Measurements from ENCODE around the gene PARK7. TPM values are rescaled to one million over a fixed set of nuclear protein-coding genes. Genes with fewer than 3 reads are reported as not detected.

The PARK7 gene
- total RNA-seq, 1 donor from 2014 or later, result 187 TPM

- no peak overlapping the region for H3K4me3 ChIP-seq
- H3K4me1 ChIP-seq, result peaks cover 22% of the 10 kb centered on the region
- ATAC-seq (no peak), DNase-seq (no peak)
- no peak for TF ChIP-seq CTCF (IDR thresholded peaks at IDR 0.05)
- peaks cover 99% of the 10 kb centered on the region for H3K36me3 ChIP-seq
- no peaks in the 10 kb centered on the region for H3K27me3 ChIP-seq (ENCODE audit: low read depth)
- no peaks in the 10 kb centered on the region for H3K9me3 ChIP-seq
- H3K27ac ChIP-seq, result no peak overlapping the region
- intact Hi-C loops (cut with DNase I), result no loop called here
These were observed 6.1 kb downstream of the PARK7 start for GRCh38 chr1:7967651-7968050.

- H3K9me3 ChIP-seq, result no peaks in the 10 kb centered on the region
- no peak for ATAC-seq
- H3K27ac ChIP-seq, result no peak overlapping the region
- intact Hi-C loops (cut with DNase I), result no loop called here
- peaks cover 8% of the 10 kb centered on the region for H3K4me1 ChIP-seq
- TF ChIP-seq CTCF (IDR thresholded peaks at IDR 0.05), result no peak
- no peak overlapping the region for H3K4me3 ChIP-seq
- H3K27me3 ChIP-seq (ENCODE audit: low read depth), result no peaks in the 10 kb centered on the region
- DNase-seq, result no peak
- peaks cover 86% of the 10 kb centered on the region for H3K36me3 ChIP-seq
These were observed 8.7 kb downstream of the PARK7 start for GRCh38 chr1:7970246-7970645.

- Histone ChIP-seq H3K9me3 (no peaks in the 10 kb centered on the region), H3K27me3 (ENCODE audit: low read depth) (no peaks in the 10 kb centered on the region), H3K27ac (no peak overlapping the region), H3K36me3 (peaks cover 83% of the 10 kb centered on the region), H3K4me3 (no peak overlapping the region), H3K4me1 (peaks cover 8% of the 10 kb centered on the region)
- ATAC-seq (no peak), DNase-seq (no peak)
- intact Hi-C loops (cut with DNase I), result no loop called here
- TF ChIP-seq CTCF (IDR thresholded peaks at IDR 0.05), result no peak
These were observed 9.5 kb downstream of the PARK7 start for GRCh38 chr1:7971024-7971423.

- ATAC-seq (no peak), DNase-seq (no peak)
- Histone ChIP-seq H3K36me3 (peaks cover 83% of the 10 kb centered on the region), H3K27ac (no peak overlapping the region), H3K4me3 (no peak overlapping the region), H3K9me3 (no peaks in the 10 kb centered on the region), H3K27me3 (ENCODE audit: low read depth) (no peaks in the 10 kb centered on the region), H3K4me1 (peaks cover 3% of the 10 kb centered on the region)
- TF ChIP-seq CTCF (IDR thresholded peaks at IDR 0.05), result no peak
- intact Hi-C loops (cut with DNase I), result no loop called here
These were observed 10.8 kb downstream of the PARK7 start for GRCh38 chr1:7972285-7972684.

- DNase-seq, result no peak
- H3K36me3 ChIP-seq, result peaks cover 83% of the 10 kb centered on the region
- no peak overlapping the region for H3K4me3 ChIP-seq
- H3K27me3 ChIP-seq (ENCODE audit: low read depth), result no peaks in the 10 kb centered on the region
- H3K9me3 ChIP-seq, result no peaks in the 10 kb centered on the region
- TF ChIP-seq CTCF (IDR thresholded peaks at IDR 0.05), result no peak
- H3K27ac ChIP-seq, result no peak overlapping the region
- intact Hi-C loops (cut with DNase I), result no loop called here
- no peak for ATAC-seq
- no peaks in the 10 kb centered on the region for H3K4me1 ChIP-seq
These were observed 11.6 kb downstream of the PARK7 start for GRCh38 chr1:7973086-7973485.

All from lower lobe of right lung (tissue), 2 donors.